ENCODE results near the gene ADSS1. TPM values are rescaled to one million over a fixed set of nuclear protein-coding genes. Genes with fewer than 3 reads are reported as not detected.
A peak's percentile ranks its signal among the peaks of the same experiment; 100 is the strongest.

ADSS1 gene
- total RNA-seq, 2 experiments from 2014 or later, result 0.81 to 1.2 TPM

GRCh38 chr14:104717646-104718045 lies 6.4 kb upstream of the ADSS1 start:
- POLR2A ChIA-PET, result no interaction called here
- no peaks in the 10 kb centered on the region for H3K4me1 Mint-ChIP-seq
- H3K9me3 Mint-ChIP-seq, result no peaks in the 10 kb centered on the region
- CTCF ChIA-PET, result no interaction called here
- no peak overlapping the region for H3K4me3 Mint-ChIP-seq
- no peak overlapping the region for H3K27ac Mint-ChIP-seq
- peaks cover 12% of the 10 kb centered on the region for H3K36me3 Mint-ChIP-seq (ENCODE audit: low read depth)
- H3K27me3 Mint-ChIP-seq, result no peaks in the 10 kb centered on the region
- no peak for DNase-seq

- no peaks in the 10 kb centered on the region for H3K27me3 Mint-ChIP-seq
- no peaks in the 10 kb centered on the region for H3K4me1 Mint-ChIP-seq
- ChIA-PET CTCF (no interaction called here), POLR2A (no interaction called here)
- H3K4me3 Mint-ChIP-seq, result no peak overlapping the region
- DNase-seq, result no peak
- no peaks in the 10 kb centered on the region for H3K9me3 Mint-ChIP-seq
- no peak overlapping the region for H3K27ac Mint-ChIP-seq
- H3K36me3 Mint-ChIP-seq (ENCODE audit: low read depth), result peaks cover 12% of the 10 kb centered on the region
Measured at GRCh38 chr14:104718147-104718546, 5.9 kb upstream of the ADSS1 start.

GRCh38 chr14:104718871-104719270 lies 5.2 kb upstream of the ADSS1 start:
- CTCF ChIA-PET, result no interaction called here
- no peak for DNase-seq
- Mint-ChIP-seq H3K4me3 (no peak overlapping the region), H3K27ac (no peak overlapping the region), H3K4me1 (no peaks in the 10 kb centered on the region), H3K27me3 (no peaks in the 10 kb centered on the region), H3K36me3 (ENCODE audit: low read depth) (peaks cover 12% of the 10 kb centered on the region), H3K9me3 (no peaks in the 10 kb centered on the region)
- POLR2A ChIA-PET, result no interaction called here

GRCh38 chr14:104719343-104719742 lies 4.7 kb upstream of the ADSS1 start:
- Mint-ChIP-seq H3K4me1 (no peaks in the 10 kb centered on the region), H3K27me3 (no peaks in the 10 kb centered on the region), H3K4me3 (no peak overlapping the region), H3K27ac (no peak overlapping the region), H3K36me3 (ENCODE audit: low read depth) (peaks cover 12% of the 10 kb centered on the region), H3K9me3 (no peaks in the 10 kb centered on the region)
- ChIA-PET CTCF (no interaction called here), POLR2A (no interaction called here)
- no peak for DNase-seq

GRCh38 chr14:104721505-104722431 lies 2.3 kb upstream of the ADSS1 start:
- peaks cover 7% of the 10 kb centered on the region for H3K36me3 Mint-ChIP-seq (ENCODE audit: low read depth)
- POLR2A ChIA-PET, result no interaction called here
- CTCF ChIA-PET, result interaction anchor here (0.8 to 1.2 kb wide), 5 partner anchors 13 to 36 kb away, joined by 3 to 5 read pairs (median 4); no protein-coding TSS in a partner anchor

GRCh38 chr14:104722938-104723650 lies 935 bp upstream of the ADSS1 start:
- Mint-ChIP-seq H3K27ac (no peak overlapping the region), H3K4me1 (no peaks in the 10 kb centered on the region), H3K36me3 (ENCODE audit: low read depth) (peaks cover 3% of the 10 kb centered on the region), H3K4me3 (no peak overlapping the region), H3K9me3 (no peaks in the 10 kb centered on the region), H3K27me3 (no peaks in the 10 kb centered on the region)
- CTCF ChIA-PET, result interaction anchor here (1.2 kb wide), 1 partner anchor 11 kb away, joined by 6 read pairs; no protein-coding TSS in a partner anchor
- no peak for DNase-seq
- POLR2A ChIA-PET, result no interaction called here

More at GRCh38 chr14:104721505-104722431, 2.3 kb upstream of the ADSS1 start:
- no peak overlapping the region for H3K27ac Mint-ChIP-seq
- H3K9me3 Mint-ChIP-seq, result no peaks in the 10 kb centered on the region
- H3K27me3 Mint-ChIP-seq, result no peaks in the 10 kb centered on the region
- H3K4me3 Mint-ChIP-seq, result no peak overlapping the region
- DNase-seq, result no peak
- no peaks in the 10 kb centered on the region for H3K4me1 Mint-ChIP-seq

- ChIA-PET CTCF (interaction anchor here (1.9 kb wide), 1 partner anchor 101 kb away, joined by 7 read pairs; no protein-coding TSS in a partner anchor), POLR2A (no interaction called here)
- no peak overlapping the region for H3K4me3 Mint-ChIP-seq
- DNase-seq, result peak; percentile 31
- H3K36me3 Mint-ChIP-seq (ENCODE audit: low read depth), result peaks cover 3% of the 10 kb centered on the region
- H3K9me3 Mint-ChIP-seq, result no peaks in the 10 kb centered on the region
- H3K27ac Mint-ChIP-seq, result no peak overlapping the region
- no peaks in the 10 kb centered on the region for H3K4me1 Mint-ChIP-seq
- H3K27me3 Mint-ChIP-seq, result no peaks in the 10 kb centered on the region
Measured at GRCh38 chr14:104724407-104724980, 465 bp downstream of the ADSS1 start.

- H3K27ac Mint-ChIP-seq, result no peak overlapping the region
- no peak for DNase-seq
Measured at GRCh38 chr14:104724981-104725771, 1.1 kb downstream of the ADSS1 start.

GRCh38 chr14:104725772-104726548 lies 1.9 kb downstream of the ADSS1 start:
- POLR2A ChIA-PET, result no interaction called here

More at GRCh38 chr14:104724981-104725771, 1.1 kb downstream of the ADSS1 start:
- Mint-ChIP-seq H3K4me1 (no peaks in the 10 kb centered on the region), H3K4me3 (peak overlapping the region; percentile 37), H3K27me3 (no peaks in the 10 kb centered on the region), H3K9me3 (no peaks in the 10 kb centered on the region), H3K36me3 (ENCODE audit: low read depth) (no peaks in the 10 kb centered on the region)
- ChIA-PET POLR2A (no interaction called here), CTCF (interaction anchor here (1.9 kb wide), 1 partner anchor 101 kb away, joined by 7 read pairs; no protein-coding TSS in a partner anchor)

GRCh38 chr14:104726600-104727451 lies 2.8 kb downstream of the ADSS1 start:
- Mint-ChIP-seq H3K9me3 (no peaks in the 10 kb centered on the region), H3K27me3 (no peaks in the 10 kb centered on the region), H3K4me1 (no peaks in the 10 kb centered on the region), H3K4me3 (no peak overlapping the region), H3K27ac (no peak overlapping the region), H3K36me3 (ENCODE audit: low read depth) (no peaks in the 10 kb centered on the region)
- DNase-seq, result no peak
- ChIA-PET CTCF (interaction anchor here (1.0 kb wide), 1 partner anchor 24 kb away, joined by 3 read pairs; no protein-coding TSS in a partner anchor), POLR2A (no interaction called here)

More at GRCh38 chr14:104725772-104726548, 1.9 kb downstream of the ADSS1 start:
- CTCF ChIA-PET, result interaction anchor here (1.0 to 1.9 kb wide), 2 partner anchors 25 to 100 kb away, joined by 3 to 7 read pairs; no protein-coding TSS in a partner anchor
- no peaks in the 10 kb centered on the region for H3K4me1 Mint-ChIP-seq
- peak overlapping the region; percentile 37 for H3K4me3 Mint-ChIP-seq
- H3K27ac Mint-ChIP-seq, result no peak overlapping the region
- no peaks in the 10 kb centered on the region for H3K9me3 Mint-ChIP-seq
- no peaks in the 10 kb centered on the region for H3K27me3 Mint-ChIP-seq
- no peaks in the 10 kb centered on the region for H3K36me3 Mint-ChIP-seq (ENCODE audit: low read depth)
- DNase-seq, result no peak

- DNase-seq, result no peak
- Mint-ChIP-seq H3K27me3 (no peaks in the 10 kb centered on the region), H3K36me3 (ENCODE audit: low read depth) (no peaks in the 10 kb centered on the region), H3K9me3 (no peaks in the 10 kb centered on the region), H3K27ac (peak overlapping the region; percentile 68), H3K4me1 (no peaks in the 10 kb centered on the region), H3K4me3 (no peak overlapping the region)
- POLR2A ChIA-PET, result no interaction called here
- CTCF ChIA-PET, result no interaction called here
Measured at GRCh38 chr14:104728631-104729030, 4.6 kb downstream of the ADSS1 start.

All from activated CD4-positive, alpha-beta T cell treated with anti-CD3 and anti-CD28 coated beads, Interleukin-2, amount 10 ng/mL, durations not matched to agents 7 days and 5 days (primary cell).